Tibial artery (tissue), 4 donors: Measurements from ENCODE around the gene ATP2B2.

ENCODE experiments used
- DNase-seq, 2 donors: peaks; one replicate each; pipeline ENCODE4 v3.0.0-alpha.2; 2019
- H3K27ac ChIP-seq, 2 donors: fragments of 200-600 bp; sonication (generic) in 1 of 2; 1 replicate in 1 of 2; 2 replicates in 1 of 2; pipeline ENCODE4 v1.5.1; 2018 to 2019; ENCODE audit warnings: mild to moderate bottlenecking in 1 of 2
- H3K27me3 ChIP-seq, 2 donors: fragments of 200-600 bp; sonication (generic) in 1 of 2; one replicate each; pipeline versions ENCODE4 v1.5.1 to v1.6.0; 2016 to 2019
- H3K36me3 ChIP-seq, 3 donors: fragments of 200-600 bp; sonication (generic) in 2 of 3; one replicate each; pipeline ENCODE4 v1.5.1; 2016 to 2019; ENCODE audit warnings: mild to moderate bottlenecking in 2 of 3
- H3K4me1 ChIP-seq, 4 donors: fragments of 200-600 bp; sonication (generic) in 2 of 4; 1 replicate in 3 of 4; 2 replicates in 1 of 4; pipeline ENCODE4 v1.5.1; 2016 to 2019
- H3K4me3 ChIP-seq, 2 donors: fragments of 200-600 bp; sonication (generic) in 1 of 2; 1 replicate in 1 of 2; 2 replicates in 1 of 2; pipeline ENCODE4 v1.5.1; 2018 to 2019; ENCODE audit warnings: mild to moderate bottlenecking in 2 of 2
- H3K9me3 ChIP-seq, 3 donors: fragments of 200-600 bp; sonication (generic) in 1 of 3; one replicate each; pipeline ENCODE4 v1.5.1; 2016 to 2019
- intact Hi-C: fragments of 100-400 bp; cut with DNase I; formaldehyde crosslinking; loops from one replicate; pipeline ENCODE4 v1.15.0; 2023; ENCODE audit warnings: low total_unique reads
- TF ChIP-seq, protein P1 (sequence below), 2 experiments: fragments of 200-600 bp in 1 of 2; fragments of 450-650 bp in 1 of 2; IDR thresholded peaks; one replicate each; pipeline ENCODE4 v1.5.1; 2017 to 2019; ENCODE audit warnings: antibody characterized with exemption in 2 of 2, mild to moderate bottlenecking in 1 of 2, moderate library complexity in 1 of 2

The ATP2B2 gene

DNA sequence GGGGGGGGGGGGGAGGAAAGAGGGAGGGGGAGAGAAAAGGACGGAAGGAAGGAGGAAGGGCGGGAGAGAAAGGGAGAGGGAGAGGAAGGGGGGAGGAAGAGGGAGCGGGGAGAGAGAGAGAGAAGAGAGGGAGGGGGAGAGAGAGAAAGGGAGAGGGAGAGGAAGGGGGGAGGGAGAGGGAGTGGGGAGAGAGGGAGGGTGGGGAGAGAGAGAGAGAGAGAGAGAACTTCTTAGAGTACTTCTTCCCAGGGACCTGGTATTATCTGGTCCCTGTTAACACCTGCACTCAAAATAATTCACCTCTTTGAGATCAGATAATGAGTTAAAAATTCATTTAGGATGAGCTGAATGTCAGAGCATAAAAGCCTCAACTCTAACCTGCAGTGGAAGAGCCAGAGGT lies 185.6 kb downstream of the ATP2B2 start:
- Histone ChIP-seq H3K9me3 (no peaks in the 10 kb centered on the region), H3K27ac (peak overlapping the region in 1 of 2 donors; percentile 88), H3K36me3 (peaks cover 35 to 44% (median 35%) of the 10 kb centered on the region in 3 donors)

DNA sequence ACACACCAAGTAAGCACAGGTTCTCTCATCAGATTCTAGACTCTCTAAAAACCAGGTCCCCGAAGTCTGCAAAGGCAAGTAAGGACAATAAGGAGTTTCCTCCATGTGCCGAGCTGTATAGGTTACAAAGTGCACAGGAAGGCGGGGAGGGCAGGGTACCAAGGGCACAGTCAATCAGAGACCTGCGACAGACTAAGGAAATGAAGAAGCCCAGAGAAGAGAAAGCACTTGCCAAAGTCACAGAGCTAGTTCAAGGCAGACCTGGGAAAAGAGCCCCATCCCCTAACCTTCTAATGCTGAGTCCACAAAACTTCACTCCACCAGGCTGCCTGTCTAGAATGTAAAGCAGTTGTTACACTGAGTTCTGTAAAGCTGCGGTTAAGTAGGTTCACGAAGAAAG lies 186.1 kb downstream of the ATP2B2 start:
- Histone ChIP-seq H3K27me3 (no peaks in the 10 kb centered on the region), H3K36me3 (peaks cover 40 to 49% (median 41%) of the 10 kb centered on the region in 3 donors), H3K9me3 (no peaks in the 10 kb centered on the region), H3K4me1 (peaks cover 0 to 35% (median 18%) of the 10 kb centered on the region in 4 donors), H3K4me3 (peak overlapping the region; percentile 89 to 99), H3K27ac (no peak overlapping the region)
- no peak for DNase-seq
- intact Hi-C loops = no loop called here
- TF ChIP-seq, protein P1, sequence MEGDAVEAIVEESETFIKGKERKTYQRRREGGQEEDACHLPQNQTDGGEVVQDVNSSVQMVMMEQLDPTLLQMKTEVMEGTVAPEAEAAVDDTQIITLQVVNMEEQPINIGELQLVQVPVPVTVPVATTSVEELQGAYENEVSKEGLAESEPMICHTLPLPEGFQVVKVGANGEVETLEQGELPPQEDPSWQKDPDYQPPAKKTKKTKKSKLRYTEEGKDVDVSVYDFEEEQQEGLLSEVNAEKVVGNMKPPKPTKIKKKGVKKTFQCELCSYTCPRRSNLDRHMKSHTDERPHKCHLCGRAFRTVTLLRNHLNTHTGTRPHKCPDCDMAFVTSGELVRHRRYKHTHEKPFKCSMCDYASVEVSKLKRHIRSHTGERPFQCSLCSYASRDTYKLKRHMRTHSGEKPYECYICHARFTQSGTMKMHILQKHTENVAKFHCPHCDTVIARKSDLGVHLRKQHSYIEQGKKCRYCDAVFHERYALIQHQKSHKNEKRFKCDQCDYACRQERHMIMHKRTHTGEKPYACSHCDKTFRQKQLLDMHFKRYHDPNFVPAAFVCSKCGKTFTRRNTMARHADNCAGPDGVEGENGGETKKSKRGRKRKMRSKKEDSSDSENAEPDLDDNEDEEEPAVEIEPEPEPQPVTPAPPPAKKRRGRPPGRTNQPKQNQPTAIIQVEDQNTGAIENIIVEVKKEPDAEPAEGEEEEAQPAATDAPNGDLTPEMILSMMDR (IDR thresholded peaks at IDR 0.05) = no peak

More for the DNA sequence above, 185.6 kb downstream of the ATP2B2 start:
- DNase-seq = no peak
- Histone ChIP-seq H3K4me3 (peak overlapping the region; percentile 89 to 99), H3K4me1 (peaks cover 0 to 35% (median 18%) of the 10 kb centered on the region in 4 donors), H3K27me3 (no peaks in the 10 kb centered on the region)
- intact Hi-C loops = no loop called here
- TF ChIP-seq, protein P1 (IDR thresholded peaks at IDR 0.05) = no peak

DNA sequence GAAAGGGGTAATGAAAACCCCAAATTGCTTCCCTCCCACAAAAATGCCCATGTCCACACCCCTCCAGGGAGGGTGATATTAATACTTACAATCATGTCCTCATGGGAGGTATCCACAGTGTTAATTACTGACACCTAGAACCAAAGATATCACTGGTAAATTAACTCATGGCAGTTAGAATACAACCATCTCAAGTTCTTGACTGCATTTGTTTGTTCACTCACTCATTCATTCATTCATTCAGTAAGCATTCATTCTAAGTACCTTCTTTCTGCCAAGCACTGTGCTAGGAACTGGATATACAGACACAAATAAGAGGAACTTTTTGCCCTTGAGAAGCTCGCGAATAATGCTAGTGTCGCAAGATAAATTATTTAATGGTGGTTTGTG lies 187.4 kb downstream of the ATP2B2 start:
- Histone ChIP-seq H3K27ac (no peak overlapping the region), H3K4me1 (peaks cover 0 to 35% (median 18%) of the 10 kb centered on the region in 4 donors), H3K9me3 (no peaks in the 10 kb centered on the region), H3K27me3 (no peaks in the 10 kb centered on the region), H3K36me3 (peaks cover 52 to 62% (median 53%) of the 10 kb centered on the region in 3 donors), H3K4me3 (no peak overlapping the region)
- DNase-seq = no peak
- intact Hi-C loops = no loop called here
- TF ChIP-seq, protein P1 (IDR thresholded peaks at IDR 0.05) = no peak

DNA sequence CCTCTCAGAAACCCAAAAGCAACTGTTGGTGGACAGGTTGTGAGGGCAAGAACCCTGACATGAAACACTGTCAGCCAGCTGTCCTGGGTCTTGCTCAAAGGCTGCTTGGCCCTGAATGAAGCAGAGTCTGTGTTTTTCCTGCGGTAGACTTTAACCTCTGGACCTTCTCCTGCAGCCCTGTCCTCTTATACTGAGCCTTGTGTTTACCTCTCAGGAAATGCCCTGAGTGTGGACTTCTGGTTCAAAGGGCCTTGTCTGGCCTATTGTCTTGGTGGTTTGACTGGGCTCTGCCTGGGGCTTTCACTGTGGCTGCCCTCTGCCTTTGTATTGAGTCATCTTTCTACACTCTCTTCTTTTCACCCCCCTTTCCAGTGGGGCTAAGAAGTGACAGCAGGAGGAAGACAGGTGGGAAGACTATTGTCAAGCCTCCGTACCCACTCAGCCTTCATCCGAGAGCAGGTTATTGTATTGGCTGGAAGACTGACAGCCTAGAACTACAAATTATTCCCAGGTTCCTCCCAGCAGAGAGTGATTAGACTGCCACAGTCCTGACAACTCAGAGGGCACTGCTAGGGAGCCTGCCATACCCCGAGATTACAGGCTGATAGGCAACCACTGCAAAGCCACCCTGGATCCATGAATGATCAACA lies 187.9 kb downstream of the ATP2B2 start:
- no peak for DNase-seq
- Histone ChIP-seq H3K27ac (no peak overlapping the region), H3K4me3 (no peak overlapping the region), H3K9me3 (no peaks in the 10 kb centered on the region), H3K36me3 (peaks cover 57 to 67% (median 58%) of the 10 kb centered on the region in 3 donors), H3K27me3 (no peaks in the 10 kb centered on the region), H3K4me1 (peaks cover 0 to 35% (median 18%) of the 10 kb centered on the region in 4 donors)
- intact Hi-C loops = no loop called here
- TF ChIP-seq, protein P1 (IDR thresholded peaks at IDR 0.05) = no peak

DNA sequence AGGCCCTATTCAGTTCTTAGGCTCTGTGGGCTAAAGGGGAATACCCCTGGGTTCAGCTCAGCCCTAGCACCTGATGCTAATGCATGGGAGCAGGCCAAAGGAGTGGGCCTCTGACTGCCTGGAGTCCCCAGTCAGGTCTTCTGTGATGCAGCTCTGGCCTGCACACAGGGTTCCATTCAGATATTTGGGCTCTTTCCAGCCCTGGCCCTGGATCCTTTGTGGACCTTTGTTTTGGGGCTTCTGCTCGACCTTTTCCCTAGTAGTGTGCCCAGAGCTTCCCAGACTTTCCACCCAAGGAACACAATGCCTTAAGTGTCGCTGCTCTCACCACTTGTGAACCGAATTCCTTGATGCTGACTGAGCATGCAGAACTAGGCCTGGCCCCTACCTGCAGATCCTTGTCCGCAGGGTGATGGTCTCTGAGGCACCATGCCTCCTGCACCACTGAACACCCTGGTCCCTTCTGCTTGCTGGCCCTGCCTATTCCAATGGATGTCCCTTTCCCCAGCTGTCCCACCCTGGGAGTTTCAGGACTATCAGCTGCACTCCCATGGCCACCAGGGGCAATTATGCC lies 189.5 kb downstream of the ATP2B2 start:
- TF ChIP-seq, protein P1 (IDR thresholded peaks at IDR 0.05) = no peak
- no peak overlapping the region for H3K27ac ChIP-seq
- intact Hi-C loops = no loop called here
- H3K4me3 ChIP-seq = no peak overlapping the region
- peaks cover 0 to 27% (median 18%) of the 10 kb centered on the region in 4 donors for H3K4me1 ChIP-seq
- no peak for DNase-seq
- no peaks in the 10 kb centered on the region for H3K27me3 ChIP-seq
- H3K9me3 ChIP-seq = no peaks in the 10 kb centered on the region
- peaks cover 73 to 83% (median 74%) of the 10 kb centered on the region in 3 donors for H3K36me3 ChIP-seq
